AG04450 (cell line): ENCODE data around the gene GNL1. TPM values are rescaled to one million over a fixed set of nuclear protein-coding genes. Genes with fewer than 3 reads are reported as not detected.
"Not testable (repeated sequence)": the region's sequence is repeated elsewhere in the genome, so short reads cannot be mapped to it uniquely, and the experiment has no call there.

Experiments
- CTCF ChIA-PET: fragments of 300-600, 350-600 bp; formaldehyde crosslinking; extraction: SDS; loops from one replicate; lab custom pipeline; 2022; ENCODE audit warnings: antibody characterized with exemption, inconsistent platforms; lab: Charles Lee
- POLR2A ChIA-PET: fragments of 350-600 bp; formaldehyde crosslinking; extraction: SDS; loops from one replicate; lab custom pipeline; 2021; ENCODE audit warnings: antibody characterized with exemption, inconsistent platforms; lab: Yijun Ruan, JAX
- DNase-seq: peaks from one replicate; pipeline ENCODE4 v3.0.0-alpha.2; 2011; ENCODE audit warnings: low read depth, low spot score
- H3K27ac ChIP-seq: one replicate; pipeline ENCODE4 v1.5.1; 2012; ENCODE audit warnings: low read depth, low read length, control low read depth
- H3K27me3 ChIP-seq: one replicate; pipeline ENCODE4 v1.6.0; 2012; ENCODE audit warnings: low read length; ENCODE audit not compliant: control insufficient read depth, insufficient read depth
- H3K4me3 ChIP-seq: 2 replicates; pipeline ENCODE4 v1.5.1; 2011; ENCODE audit warnings: mild to moderate bottlenecking, low read depth, low read length, control low read depth
- H3K9me3 ChIP-seq: 2 replicates; pipeline ENCODE4 v1.5.1; 2012; ENCODE audit warnings: low read length; ENCODE audit not compliant: control insufficient read depth, insufficient read depth
- CTCF ChIP-seq: IDR thresholded peaks from 2 replicates; pipeline ENCODE4 v1.5.1; 2011; ENCODE audit warnings: low read depth, low read length, control low read depth, inconsistent platforms
- polyA plus RNA-seq: library from polyadenylated mRNA; depleted of rRNA; stranded (reverse); fragments of >200 nt; gene quantifications from 2 replicates; pipeline ENCODE4 v1.2.3, GENCODE V29; 2011

Gene GNL1
- polyA plus RNA-seq, 1 experiment: 41.7 TPM

- H3K4me3 ChIP-seq: no peak overlapping the region
- H3K9me3 ChIP-seq: no peaks in the 10 kb centered on the region; the same call in 1 of the 2 replicates
- ChIA-PET CTCF (interaction anchor here (1.8 to 2.1 kb wide), 2 partner anchors 35 to 44 kb away, joined by 8 read pairs; no protein-coding TSS in a partner anchor), POLR2A (no interaction called here)
- no peaks in the 10 kb centered on the region for H3K27me3 ChIP-seq
- H3K27ac ChIP-seq: no peak overlapping the region
- no peak for TF ChIP-seq CTCF
- DNase-seq: no peak
These were observed 58.6 kb downstream of the GNL1 start for GRCh38 chr6:30497714-30498113.

- H3K4me3 ChIP-seq, DNase-seq, H3K27me3 ChIP-seq, POLR2A ChIA-PET, H3K9me3 ChIP-seq, H3K27ac ChIP-seq: not testable (repeated sequence)
- CTCF ChIA-PET: interaction anchor here (0.7 to 2.4 kb wide), 4 partner anchors 15 to 45 kb away, joined by 3 to 8 read pairs (median 8); no protein-coding TSS in a partner anchor
These were observed 59.1 kb downstream of the GNL1 start for GRCh38 chr6:30497261-30497599.

- ChIA-PET CTCF (interaction anchor here (0.8 to 2.4 kb wide), 6 partner anchors 14 to 100 kb away, joined by 3 to 8 read pairs (median 5); no protein-coding TSS in a partner anchor), POLR2A (interaction anchor here (0.6 to 0.8 kb wide), 2 partner anchors 20 to 32 kb away, joined by 5 to 10 read pairs; no protein-coding TSS in a partner anchor)
- no peak for DNase-seq
- TF ChIP-seq CTCF: no peak
- Histone ChIP-seq H3K27me3 (no peaks in the 10 kb centered on the region), H3K9me3 (no peaks in the 10 kb centered on the region; the same call in 1 of the 2 replicates), H3K4me3 (no peak overlapping the region), H3K27ac (peak overlapping the region; percentile 68)
These were observed 60.3 kb downstream of the GNL1 start for GRCh38 chr6:30495993-30496392.

GRCh38 chr6:30495060-30495459 lies 61.2 kb downstream of the GNL1 start:
- not testable (repeated sequence) for H3K27me3 ChIP-seq, DNase-seq, H3K9me3 ChIP-seq, H3K27ac ChIP-seq, H3K4me3 ChIP-seq
- CTCF ChIA-PET: interaction anchor here (2.4 kb wide), 1 partner anchor 13 kb away, joined by 7 read pairs; no protein-coding TSS in a partner anchor
- POLR2A ChIA-PET: interaction anchor here (0.6 kb wide), 1 partner anchor 38 kb away, joined by 5 read pairs; no protein-coding TSS in a partner anchor

GRCh38 chr6:30494291-30494861 lies 61.9 kb downstream of the GNL1 start:
- no peak for DNase-seq
- Histone ChIP-seq H3K27ac (no peak overlapping the region), H3K4me3 (no peak overlapping the region), H3K9me3 (no peaks in the 10 kb centered on the region; the same call in 1 of the 2 replicates), H3K27me3 (no peaks in the 10 kb centered on the region)
- TF ChIP-seq CTCF: no peak
- CTCF ChIA-PET: interaction anchor here (1.4 to 4.7 kb wide), 3 partner anchors 11 to 47 kb away, joined by 7 to 25 read pairs (median 13); no protein-coding TSS in a partner anchor
- POLR2A ChIA-PET: no interaction called here
